ENCODE data around the gene CACTIN.

DNA sequence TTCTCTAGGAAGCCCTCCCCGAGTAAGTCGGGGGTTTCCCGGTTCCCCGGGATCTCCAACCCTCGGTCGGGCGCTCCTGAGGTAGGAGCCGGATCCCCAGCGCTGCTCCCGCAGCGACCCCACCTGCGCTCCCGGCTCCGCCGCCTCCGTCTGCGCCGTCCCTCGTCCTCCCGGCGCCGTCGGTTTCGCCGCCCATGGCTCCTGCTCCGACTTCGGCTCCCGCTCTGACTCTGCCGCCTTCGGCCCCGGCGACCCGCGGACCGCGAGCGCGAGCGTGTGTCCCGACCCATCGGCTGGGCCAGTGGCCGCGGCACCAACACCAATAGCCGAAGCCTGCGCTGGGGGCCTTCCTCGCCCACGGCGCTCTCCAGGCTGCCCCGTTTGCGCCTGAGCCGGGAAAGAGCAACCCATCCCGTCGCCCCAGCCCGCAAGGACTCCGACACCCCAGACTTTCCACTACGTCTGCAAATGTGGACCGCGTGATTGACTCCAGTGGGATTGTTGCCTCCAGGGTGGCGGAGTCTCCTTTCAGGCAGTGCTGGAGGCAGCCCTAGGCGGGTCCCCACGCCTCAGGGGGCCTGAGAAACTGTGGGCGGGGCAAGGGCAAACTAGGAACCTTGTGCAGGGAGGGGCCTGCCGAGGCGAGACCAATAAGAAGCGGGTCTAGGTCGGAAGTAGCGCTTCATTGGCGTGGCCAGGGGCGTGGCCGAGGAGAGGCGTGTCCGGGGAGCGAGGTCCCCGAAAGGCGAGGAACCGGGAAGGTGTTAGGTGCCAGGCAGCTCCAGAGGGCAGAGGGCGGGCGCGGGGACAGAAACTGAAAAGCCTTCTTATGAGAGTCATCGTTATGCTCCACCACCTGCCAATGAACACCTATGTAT lies at the start of gene CACTIN:
- TF ChIP-seq EZH2 (IDR thresholded peaks at IDR 0.05; ENCODE audit: insufficient read depth, poor library complexity, severe bottlenecking) (no peak), EZH2phosphoT487 (IDR thresholded peaks at IDR 0.05; ENCODE audit: insufficient read depth, low read depth) (no peak)

All from GM23248 (cell line).